Left ventricle myocardium superior (tissue), 1 donor: ENCODE results near the gene ADAMTSL5. TPM values are rescaled to one million over a fixed set of nuclear protein-coding genes. Genes with fewer than 3 reads are reported as not detected.

Source experiments
- ATAC-seq: fragments of 200-7000 bp; cut with Tn5 transposase; one replicate; pipeline ENCODE4 v1.9.1; 2020; ENCODE audit warnings: mild to moderate bottlenecking, moderate library complexity
- DNase-seq: peaks from one replicate; pipeline ENCODE4 v3.0.0-alpha.2; 2020
- intact Hi-C: fragments of 100-400 bp; cut with micrococcal nuclease; formaldehyde crosslinking; loops from one replicate; pipeline ENCODE4 v1.11.0; 2022
- total RNA-seq: library from RNA; stranded (reverse); fragmentation: NEBNext Ultra II Directional; extraction: Animal tissue kit (Norgen Biotek cat#: 25700); gene quantifications from one replicate; pipeline ENCODE4 v1.2.1, GENCODE V29; 2021
- donor health status: DM: no; HTN: yes; CAD: no; lungs with severe emphysema.

Gene ADAMTSL5
- total RNA-seq, 1 donor from 2014 or later: 20.5 TPM

DNA sequence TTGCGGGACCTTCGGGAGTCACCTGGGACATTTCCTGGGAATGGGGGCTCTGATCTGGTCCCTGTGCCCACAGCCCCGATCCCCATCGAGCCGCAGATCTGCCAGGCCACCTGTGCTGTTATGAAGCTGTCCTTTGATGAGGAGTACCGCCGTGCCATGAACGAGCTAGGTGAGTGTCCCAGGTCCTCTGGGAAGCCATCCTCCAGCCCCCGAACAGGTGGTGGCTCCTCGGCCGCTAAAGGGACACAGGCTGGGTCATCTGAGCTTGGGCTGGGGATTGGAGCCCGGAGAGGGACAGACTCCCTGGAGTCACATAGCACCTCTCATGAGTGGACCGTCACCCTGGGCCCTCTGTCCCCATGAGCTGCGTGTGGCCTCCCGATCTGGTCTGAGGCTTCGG is 54.9 kb downstream of the ADAMTSL5 start:
- DNase-seq (no peak), ATAC-seq (no peak)
- intact Hi-C loops: no loop called here

DNA sequence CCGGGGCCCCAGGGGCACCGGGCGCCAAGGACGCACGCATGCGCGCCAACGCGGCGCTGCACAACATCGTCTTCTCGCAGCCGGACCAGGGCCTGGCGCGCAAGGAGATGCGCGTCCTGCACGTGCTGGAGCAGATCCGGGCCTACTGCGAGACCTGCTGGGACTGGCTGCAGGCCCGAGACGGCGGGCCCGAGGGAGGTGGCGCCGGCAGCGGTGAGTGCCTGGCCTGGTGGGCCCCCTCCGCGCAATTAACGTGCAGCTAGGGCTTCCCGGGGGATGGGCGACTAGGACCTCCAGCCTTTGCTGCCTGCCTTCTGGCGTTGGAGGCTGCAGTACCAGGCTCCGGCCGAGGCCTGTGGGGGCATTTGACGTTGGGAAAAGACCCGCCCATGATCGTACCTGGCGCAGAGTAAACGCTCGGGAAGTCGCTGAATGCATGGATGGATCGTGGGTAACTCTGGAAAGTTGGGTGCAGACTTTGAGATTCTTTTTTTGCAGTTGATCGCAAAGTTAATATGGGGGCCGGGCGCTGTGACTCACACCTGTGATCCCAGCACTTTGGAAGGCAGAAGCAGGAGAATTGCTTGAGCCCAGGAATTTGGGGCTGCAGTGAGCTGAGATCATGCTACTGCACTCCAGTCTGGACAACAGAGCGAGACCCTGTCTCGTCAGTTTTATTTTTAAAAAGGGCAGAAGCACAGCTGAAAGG is 55.6 kb downstream of the ADAMTSL5 start:
- intact Hi-C loops: no loop called here
- no peak for ATAC-seq
- DNase-seq: peak; percentile 35

DNA sequence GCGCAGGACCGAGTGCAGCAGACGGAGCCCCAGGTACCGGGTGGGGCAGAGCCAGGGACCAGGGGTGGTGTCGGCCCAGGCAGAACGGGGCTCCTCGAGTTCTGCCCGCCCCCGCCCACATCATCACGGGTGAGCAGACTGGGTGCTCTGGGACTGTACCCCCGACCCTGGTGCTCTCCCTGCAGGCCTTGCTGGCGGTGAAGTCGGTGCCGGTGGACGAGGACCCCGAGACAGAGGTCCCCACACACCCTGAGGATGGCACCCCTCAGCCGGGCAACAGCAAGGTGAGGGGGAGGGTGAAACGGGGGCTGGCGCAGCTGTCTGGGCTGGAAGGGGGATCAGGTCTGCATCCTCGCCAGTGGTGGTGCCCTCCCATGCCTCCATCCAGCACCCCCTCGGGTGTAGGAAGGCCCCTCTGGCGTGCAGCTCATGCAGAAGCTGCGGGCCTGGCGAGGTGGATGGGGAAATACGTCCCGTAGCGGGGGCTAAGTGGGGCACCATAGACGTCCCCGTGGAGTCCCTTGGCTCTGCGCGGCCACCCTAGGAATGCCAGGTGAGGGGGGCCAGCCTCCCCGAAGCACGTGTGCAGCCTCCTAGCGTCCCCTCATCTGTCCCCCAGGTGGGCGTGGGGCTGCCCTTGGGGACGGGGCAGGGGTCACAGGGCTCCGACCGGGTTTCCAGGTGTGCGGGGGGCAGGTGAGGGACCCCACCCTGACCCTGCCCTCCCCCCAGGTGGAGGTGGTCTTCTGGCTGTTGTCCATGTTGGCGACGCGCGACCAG is 56.5 kb downstream of the ADAMTSL5 start:
- ATAC-seq (no peak), DNase-seq (no peak)
- intact Hi-C loops: no loop called here

DNA sequence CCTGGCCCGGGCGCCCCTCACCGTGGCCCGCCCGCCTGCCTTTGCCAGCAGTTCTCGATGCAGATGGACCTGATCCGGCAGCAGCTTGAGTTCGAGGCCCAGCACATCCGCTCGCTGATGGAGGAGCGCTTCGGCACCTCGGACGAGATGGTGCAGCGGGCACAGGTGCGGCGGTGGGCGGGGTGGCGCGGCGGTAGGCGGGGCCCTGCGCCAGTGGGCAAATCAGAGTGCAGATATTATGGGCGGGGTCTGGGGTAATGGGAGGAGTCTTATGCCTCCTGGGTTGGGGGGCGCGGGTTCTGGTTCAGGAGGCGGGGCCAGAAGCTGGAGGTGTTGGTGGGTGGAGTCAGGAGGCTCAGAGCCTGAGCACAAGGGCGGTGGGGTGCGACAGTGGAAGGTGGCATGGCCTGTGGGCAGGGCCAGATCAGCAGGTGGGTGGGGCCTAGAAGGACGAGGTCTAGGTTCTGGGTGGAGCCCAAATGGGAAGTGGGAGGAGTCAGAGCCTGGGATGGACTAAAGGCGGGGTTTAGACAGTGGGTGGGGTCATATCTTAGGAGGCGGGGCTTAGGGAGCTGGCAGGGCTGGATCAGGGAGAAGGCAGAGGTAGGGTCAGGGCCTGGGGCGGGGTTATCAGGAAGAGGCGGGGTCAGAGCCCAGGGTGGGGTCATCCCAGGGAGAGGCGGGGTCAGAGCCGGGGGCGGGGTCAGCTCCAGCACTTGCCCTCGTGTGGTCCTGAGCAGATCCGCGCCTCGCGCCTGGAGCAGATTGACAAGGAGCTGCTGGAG is 57.3 kb downstream of the ADAMTSL5 start:
- intact Hi-C loops: no loop called here
- ATAC-seq: peak; percentile 34
- DNase-seq: peak; percentile 37

Other genes starting within 250 kb of the ADAMTSL5 start
- 248 TPM for gene CIRBP, start 243.7 kb downstream of the ADAMTSL5 start, total RNA-seq
- gene FAM174C, start 237.5 kb downstream of the ADAMTSL5 start, total RNA-seq: 13.1 TPM
- gene EFNA2, start 227.1 kb downstream of the ADAMTSL5 start, total RNA-seq: not detected
- 461 TPM for gene NDUFS7, start 129.1 kb downstream of the ADAMTSL5 start, total RNA-seq
- gene GAMT, start 111.5 kb downstream of the ADAMTSL5 start, total RNA-seq: 92.5 TPM
- gene DAZAP1, start 105.4 kb downstream of the ADAMTSL5 start, total RNA-seq: 96.7 TPM
- 625 TPM for gene RPS15, start 74.6 kb downstream of the ADAMTSL5 start, total RNA-seq
- gene APC2, start 62.9 kb downstream of the ADAMTSL5 start, total RNA-seq: 0.17 TPM
- gene C19orf25, start 33.8 kb downstream of the ADAMTSL5 start, total RNA-seq: 16.2 TPM
- 2.8 TPM for gene PCSK4, start 22.7 kb downstream of the ADAMTSL5 start, total RNA-seq
- gene REEP6, start 21.8 kb downstream of the ADAMTSL5 start, total RNA-seq: 0.72 TPM
- not detected for gene PLK5, start 11.1 kb upstream of the ADAMTSL5 start, total RNA-seq
- gene MEX3D, start 55.3 kb upstream of the ADAMTSL5 start, total RNA-seq: 8.0 TPM
- gene MBD3, start 79.8 kb upstream of the ADAMTSL5 start, total RNA-seq: 59.0 TPM
- gene UQCR11, start 92.4 kb upstream of the ADAMTSL5 start, total RNA-seq: 1,120 TPM
- 20.7 TPM for gene TCF3, start 139.6 kb upstream of the ADAMTSL5 start, total RNA-seq
- gene ONECUT3, start 240.5 kb upstream of the ADAMTSL5 start, total RNA-seq: not detected